Body of pancreas (tissue), 4 donors: ENCODE data around the gene HYAL2. TPM values are rescaled to one million over a fixed set of nuclear protein-coding genes. Genes with fewer than 3 reads are reported as not detected.
A peak's percentile ranks its signal among the peaks of the same experiment; 100 is the strongest.

Experiments
- ATAC-seq: fragments of 150-250 bp; one replicate; pipeline ENCODE4 v1.9.1; 2016
- DNase-seq, 4 donors: peaks; one replicate each; pipeline ENCODE4 v3.0.0-alpha.2; 2019
- H3K27ac ChIP-seq, 4 donors: fragments of 200-600 bp; sonication (generic); 1 replicate in 3 of 4; 2 replicates in 1 of 4; pipeline versions ENCODE4 v1.5.1 to v1.6.1; 2016 to 2019; ENCODE audit warnings: mild to moderate bottlenecking in 1 of 4, mixed read lengths in 1 of 4, moderate library complexity in 1 of 4
- H3K27me3 ChIP-seq, 2 donors: fragments of 200-600 bp; sonication (generic); one replicate each; pipeline ENCODE4 v1.6.0; 2016; ENCODE audit warnings: mild to moderate bottlenecking in 1 of 2
- H3K36me3 ChIP-seq, 2 donors: fragments of 200-600 bp; sonication (generic); replicated peaks in 1 of 2; 2 replicates each; pipeline ENCODE4 v1.5.1; 2016; ENCODE audit warnings: low read depth in 2 of 2; ENCODE audit not compliant: insufficient read depth in 1 of 2
- H3K4me1 ChIP-seq: fragments of 200-600 bp; sonication (generic); one replicate; pipeline ENCODE4 v1.6.0; 2016
- H3K4me3 ChIP-seq, 2 donors: fragments of 200-600 bp; sonication (generic); 1 replicate in 1 of 2; 2 replicates in 1 of 2; pipeline ENCODE4 v1.5.1; 2016 to 2019
- H3K9me3 ChIP-seq, 3 donors: fragments of 200-600 bp; sonication (generic); 1 replicate in 2 of 3; 2 replicates in 1 of 3; pipeline ENCODE4 v1.5.1; 2016
- CTCF ChIP-seq, 7 experiments: fragments of 450-650 bp in 4 of 7; fragments of 200-600 bp in 3 of 7; sonication (generic) in 3 of 7; IDR thresholded peaks; one replicate each; pipeline ENCODE4 v1.5.1; 2016 to 2019; ENCODE audit warnings: antibody characterized with exemption in 7 of 7
- POLR2A ChIP-seq, 3 donors: fragments of 450-650 bp; IDR thresholded peaks; one replicate each; pipeline ENCODE4 v1.6.1; 2016; ENCODE audit warnings: antibody characterized with exemption in 3 of 3, mild to moderate bottlenecking in 2 of 3
- WGBS, 2 donors: methylation state at CpG; one replicate each; pipeline ENCODE4 v1.1.5; 2017; 5-methylcytosine and 5-hydroxymethylcytosine counted together
- intact Hi-C: fragments of 100-400 bp; cut with DNase I; formaldehyde crosslinking; loops from one replicate; pipeline ENCODE4 v1.15.1; 2023
- total RNA-seq, 2 donors: library from RNA; depleted of rRNA; stranded (reverse); fragments of >200 nt; gene quantifications; one replicate each; pipeline ENCODE4 v1.1.0, GENCODE V29; 2016

HYAL2 gene
- total RNA-seq, 2 donors from 2014 or later, result 35.6 to 48.3 TPM

GRCh38 chr3:50352781-50353180, 30.2 kb upstream of the HYAL2 start:
- intact Hi-C loops, result no loop called here
- Histone ChIP-seq H3K4me1 (peaks cover 64% of the 10 kb centered on the region), H3K36me3 (peaks cover 13 to 14% of the 10 kb centered on the region in 2 donors), H3K27ac (peak overlapping the region in 1 of 4 donors; percentile 24), H3K9me3 (no peaks in the 10 kb centered on the region), H3K4me3 (no peak overlapping the region), H3K27me3 (no peaks in the 10 kb centered on the region)
- ATAC-seq, result no peak
- peak in 2 of 7 experiments; percentile 12 to 16 for TF ChIP-seq CTCF (IDR thresholded peaks at IDR 0.05)
- TF ChIP-seq POLR2A (IDR thresholded peaks at IDR 0.05), result no peak
- DNase-seq, result no peak
- 9 to 39% methylated on average over 2 of the region's 2 CpGs for WGBS, 2 donors

- intact Hi-C loops, result no loop called here
- H3K9me3 ChIP-seq, result no peaks in the 10 kb centered on the region
- H3K27me3 ChIP-seq, result no peaks in the 10 kb centered on the region
- H3K36me3 ChIP-seq, result peaks cover 13 to 14% of the 10 kb centered on the region in 2 donors
- H3K4me1 ChIP-seq, result peaks cover 55% of the 10 kb centered on the region
- WGBS, 2 donors, result 27 to 47% methylated on average over 5 to 11 of the region's 11 CpGs
- TF ChIP-seq POLR2A (IDR thresholded peaks at IDR 0.05), result no peak
- TF ChIP-seq CTCF (IDR thresholded peaks at IDR 0.05), result no peak
- DNase-seq, result no peak
- H3K4me3 ChIP-seq, result peak overlapping the region in 1 of 2 donors; percentile 19
- ATAC-seq, result no peak
- peak overlapping the region; percentile 79 to 94 (median 90) for H3K27ac ChIP-seq
Observed at GRCh38 chr3:50351323-50351697, 28.8 kb upstream of the HYAL2 start.

- Histone ChIP-seq H3K27me3 (no peaks in the 10 kb centered on the region), H3K36me3 (peaks cover 13 to 14% of the 10 kb centered on the region in 2 donors), H3K27ac (peak within 1 kb of the TSS; percentile 79 to 94 (median 90)), H3K9me3 (no peaks in the 10 kb centered on the region), H3K4me3 (peak within 1 kb of the TSS; percentile 39 to 57), H3K4me1 (peaks cover 53% of the 10 kb centered on the region)
- ATAC-seq (peak; percentile 95), DNase-seq (peak; percentile 97 to 98 (median 98))
- 0% methylated on average over 5 to 64 of the region's 64 CpGs for WGBS, 2 donors
- intact Hi-C loops, result no loop called here
- TF ChIP-seq POLR2A (IDR thresholded peaks at IDR 0.05), result peak; percentile 90 to 97 (median 96)
- peak in 1 of 7 experiments; percentile 7 for TF ChIP-seq CTCF (IDR thresholded peaks at IDR 0.05)
Observed at GRCh38 chr3:50350527-50351322, 28.2 kb upstream of the HYAL2 start, which contains the start of the genes CYB561D2 and NPRL2. CYB561D2 (plus strand) TSS chr3:50350862; CDS start chr3:50351434, 572 bp downstream. NPRL2 (minus strand) TSS chr3:50350775; CDS start chr3:50350652, 123 bp downstream.

- Histone ChIP-seq H3K9me3 (no peaks in the 10 kb centered on the region), H3K4me3 (peak overlapping the region; percentile 8 to 39), H3K27me3 (no peaks in the 10 kb centered on the region), H3K27ac (peak overlapping the region; percentile 79 to 94 (median 90)), H3K36me3 (peaks cover 12 to 14% of the 10 kb centered on the region in 2 donors), H3K4me1 (peaks cover 53% of the 10 kb centered on the region)
- TF ChIP-seq CTCF (IDR thresholded peaks at IDR 0.05), result no peak
- TF ChIP-seq POLR2A (IDR thresholded peaks at IDR 0.05), result no peak
- intact Hi-C loops, result no loop called here
- DNase-seq (no peak), ATAC-seq (no peak)
- WGBS, 2 donors, result 6 to 19% methylated on average over 5 to 7 of the region's 7 CpGs
Observed at GRCh38 chr3:50350213-50350526, 27.6 kb upstream of the HYAL2 start.
